ENCODE results near the gene CLDN7.

Gene CLDN7

DNA sequence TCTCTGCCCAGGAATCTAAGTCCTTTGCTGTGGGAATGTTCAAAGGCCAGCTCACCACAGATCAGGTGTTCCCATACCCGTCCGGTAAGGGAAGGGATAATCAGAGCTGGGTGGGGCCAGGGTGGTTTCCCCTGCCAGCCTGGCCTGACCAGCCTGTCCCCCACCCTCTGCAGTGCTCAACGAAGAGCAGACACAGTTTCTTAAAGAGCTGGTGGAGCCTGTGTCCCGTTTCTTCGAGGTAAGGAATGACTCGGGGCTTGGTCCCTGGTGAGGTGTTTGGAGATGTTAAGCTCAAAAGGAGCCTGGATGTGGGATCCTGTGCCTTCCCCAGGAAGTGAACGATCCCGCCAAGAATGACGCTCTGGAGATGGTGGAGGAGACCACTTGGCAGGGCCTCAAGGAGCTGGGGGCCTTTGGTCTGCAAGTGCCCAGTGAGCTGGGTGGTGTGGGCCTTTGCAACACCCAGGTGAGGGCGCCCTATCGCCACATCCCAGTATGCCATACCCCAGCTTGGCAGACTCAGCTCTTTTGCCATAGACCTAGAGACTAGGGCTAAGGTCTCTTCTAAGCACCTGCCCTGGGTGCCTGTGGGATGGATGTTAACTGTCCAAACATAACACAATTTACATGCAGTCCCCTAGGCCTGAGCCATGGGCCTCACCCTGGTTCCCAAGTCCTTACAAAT lies 41.5 kb downstream of the CLDN7 start:
- peak in 1 of 2 donors; percentile 57 for DNase-seq (ENCODE audit: low read depth in 2 of 2)

DNA sequence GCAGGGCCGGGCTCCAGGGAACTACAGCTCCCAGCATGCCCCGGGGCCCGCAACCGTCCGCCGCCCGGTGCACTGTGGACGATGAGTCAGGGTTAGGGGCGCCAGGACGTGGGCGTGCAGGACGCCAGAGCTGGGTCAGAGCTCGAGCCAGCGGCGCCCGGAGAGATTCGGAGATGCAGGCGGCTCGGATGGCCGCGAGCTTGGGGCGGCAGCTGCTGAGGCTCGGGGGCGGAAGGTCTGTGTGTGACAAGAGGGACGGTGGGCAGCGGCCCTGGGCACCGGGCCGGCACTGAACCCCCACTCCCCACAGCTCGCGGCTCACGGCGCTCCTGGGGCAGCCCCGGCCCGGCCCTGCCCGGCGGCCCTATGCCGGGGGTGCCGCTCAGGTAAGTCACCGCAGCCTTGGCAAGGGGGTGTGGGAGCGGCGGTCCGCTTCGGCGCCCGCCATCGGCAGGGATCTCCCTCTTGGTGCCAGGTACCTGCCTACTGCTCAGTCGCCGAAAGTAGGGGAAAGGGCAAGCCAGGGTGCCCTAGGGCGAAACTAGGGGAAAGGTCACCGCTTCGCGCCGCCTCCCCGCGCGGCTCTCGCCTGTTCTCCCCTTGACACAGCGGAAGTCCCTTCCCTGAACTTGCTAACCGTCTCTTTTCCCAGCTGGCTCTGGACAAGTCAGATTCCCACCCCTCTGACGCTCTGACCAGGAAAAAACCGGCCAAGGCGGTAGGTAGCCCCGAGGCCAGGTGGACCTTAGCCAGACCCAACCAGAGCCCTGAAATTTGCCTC lies 42.3 kb downstream of the CLDN7 start, which contains the start of the genes ACADVL and DLG4:
Gene ACADVL, plus strand, starts transcription at position 127 of the 781 bp plus-strand sequence. Its CDS starts 47 bp downstream, at position 174.
Gene DLG4, minus strand, starts transcription at position 25 of the 781 bp plus-strand sequence.
- DNase-seq (ENCODE audit: low read depth in 2 of 2): peak; percentile 75 to 86

DNA sequence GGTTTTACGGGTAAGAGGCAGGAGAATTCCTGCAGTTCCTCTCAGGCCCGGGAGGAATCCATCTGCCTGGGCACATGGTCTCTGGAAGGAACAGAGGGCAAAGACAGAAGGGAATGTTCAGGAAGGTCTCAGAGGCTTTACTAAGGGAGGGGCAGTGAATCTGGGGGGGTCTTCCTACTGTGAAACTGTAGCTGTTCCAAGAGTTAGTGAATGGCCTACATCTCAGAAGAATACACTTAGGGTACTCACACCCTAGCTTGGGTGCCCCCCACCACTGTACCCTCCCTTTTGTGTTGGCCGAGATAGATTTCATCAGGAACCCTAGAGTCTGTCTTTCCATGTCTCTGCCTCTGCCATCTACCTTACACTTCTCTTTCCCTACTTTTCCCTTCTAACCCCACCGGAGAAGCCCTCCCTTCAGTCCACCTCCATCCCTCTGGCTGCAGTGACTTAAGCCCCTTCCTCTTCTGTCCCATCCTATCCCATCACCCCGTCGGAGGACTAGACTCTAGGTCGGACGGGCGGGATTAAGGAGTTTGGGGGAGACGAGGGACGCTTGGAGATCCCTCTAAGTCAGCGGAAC lies 43.0 kb downstream of the CLDN7 start:
- no peak for DNase-seq (ENCODE audit: low read depth in 2 of 2)

DNA sequence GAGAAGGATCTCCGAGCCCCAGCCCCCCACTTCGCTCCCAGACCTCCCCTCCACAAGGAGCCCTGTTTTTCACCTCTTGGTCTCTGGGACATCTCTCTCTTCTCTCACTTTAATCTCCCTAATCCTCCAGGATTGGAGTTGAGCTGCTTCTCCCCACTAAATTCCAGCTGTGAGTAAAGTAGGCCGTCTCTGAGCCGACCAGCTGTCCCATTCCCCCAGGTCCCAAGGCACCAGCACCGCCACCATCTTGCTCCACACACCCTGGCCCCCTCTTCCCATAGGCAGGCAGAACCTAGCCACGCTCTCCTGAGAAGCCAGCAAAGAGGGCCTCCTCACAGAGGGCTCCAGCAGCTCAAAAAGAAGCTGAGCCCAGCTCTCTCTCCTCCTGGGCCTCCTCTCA lies 43.5 kb downstream of the CLDN7 start:
- DNase-seq (ENCODE audit: low read depth in 2 of 2): no peak

DNA sequence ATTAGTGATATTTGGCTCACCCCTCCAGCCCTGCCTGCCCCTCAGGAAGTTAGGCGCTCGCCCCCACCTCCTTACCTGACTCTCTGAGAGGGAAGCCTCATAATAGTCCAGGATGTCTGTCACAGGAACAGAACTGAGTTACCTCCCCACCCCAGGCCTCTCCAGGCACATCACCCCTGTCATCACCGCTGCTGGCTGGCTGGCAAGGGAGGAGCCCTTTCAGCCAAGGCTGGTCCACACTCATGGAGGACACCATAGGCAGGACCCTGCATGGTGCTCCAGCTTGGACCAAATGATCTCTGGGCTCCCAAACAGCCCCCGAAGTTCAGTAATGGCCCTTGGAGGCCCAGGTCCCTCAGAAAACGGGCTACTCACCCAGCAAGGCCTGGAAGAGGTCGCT lies 44.1 kb downstream of the CLDN7 start:
- no peak for DNase-seq (ENCODE audit: low read depth in 2 of 2)

DNA sequence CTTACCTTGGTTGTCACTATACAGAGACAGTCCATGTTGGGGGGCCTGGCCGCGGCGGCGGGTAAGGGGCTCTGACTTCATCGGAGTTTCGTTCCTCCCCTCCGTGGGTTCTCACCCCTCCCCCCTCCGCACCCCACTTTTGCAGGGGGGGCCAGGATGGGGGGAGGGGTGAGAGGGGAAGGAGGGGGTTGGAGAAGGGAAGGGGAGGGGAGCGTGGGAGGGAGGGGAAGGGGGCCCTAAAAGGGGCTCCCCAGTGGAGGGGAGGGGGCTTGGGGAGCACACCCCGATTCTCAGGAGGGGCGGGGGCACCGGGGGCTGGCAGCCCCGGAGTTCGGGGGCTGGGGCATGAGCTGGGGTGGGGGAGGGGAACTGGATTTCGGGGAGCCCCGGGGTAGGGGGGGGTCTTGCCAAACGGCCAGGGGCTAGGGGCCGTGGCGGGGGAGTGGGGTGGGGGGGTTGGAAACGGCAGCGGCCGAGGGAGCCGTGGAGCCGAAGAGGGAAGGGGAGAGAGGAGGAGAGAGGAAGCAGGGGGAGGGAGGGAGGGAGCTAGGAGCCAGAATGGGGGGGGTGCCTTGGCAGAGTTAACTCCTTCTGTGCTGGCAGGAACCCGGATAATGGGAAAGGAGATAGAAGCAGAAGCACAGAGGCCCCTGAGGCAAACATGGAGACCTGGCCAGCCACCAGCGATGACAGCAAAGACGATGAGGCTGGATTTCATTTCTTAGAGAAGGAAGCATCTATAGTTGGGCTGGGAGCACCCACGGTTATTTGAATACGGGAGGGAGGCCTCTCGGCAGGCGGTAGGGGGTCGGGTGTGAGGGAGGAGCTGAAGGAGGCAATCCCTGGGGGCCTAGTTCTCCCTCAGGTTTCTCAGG lies 44.9 kb downstream of the CLDN7 start:
- DNase-seq (ENCODE audit: low read depth in 2 of 2): no peak

DNA sequence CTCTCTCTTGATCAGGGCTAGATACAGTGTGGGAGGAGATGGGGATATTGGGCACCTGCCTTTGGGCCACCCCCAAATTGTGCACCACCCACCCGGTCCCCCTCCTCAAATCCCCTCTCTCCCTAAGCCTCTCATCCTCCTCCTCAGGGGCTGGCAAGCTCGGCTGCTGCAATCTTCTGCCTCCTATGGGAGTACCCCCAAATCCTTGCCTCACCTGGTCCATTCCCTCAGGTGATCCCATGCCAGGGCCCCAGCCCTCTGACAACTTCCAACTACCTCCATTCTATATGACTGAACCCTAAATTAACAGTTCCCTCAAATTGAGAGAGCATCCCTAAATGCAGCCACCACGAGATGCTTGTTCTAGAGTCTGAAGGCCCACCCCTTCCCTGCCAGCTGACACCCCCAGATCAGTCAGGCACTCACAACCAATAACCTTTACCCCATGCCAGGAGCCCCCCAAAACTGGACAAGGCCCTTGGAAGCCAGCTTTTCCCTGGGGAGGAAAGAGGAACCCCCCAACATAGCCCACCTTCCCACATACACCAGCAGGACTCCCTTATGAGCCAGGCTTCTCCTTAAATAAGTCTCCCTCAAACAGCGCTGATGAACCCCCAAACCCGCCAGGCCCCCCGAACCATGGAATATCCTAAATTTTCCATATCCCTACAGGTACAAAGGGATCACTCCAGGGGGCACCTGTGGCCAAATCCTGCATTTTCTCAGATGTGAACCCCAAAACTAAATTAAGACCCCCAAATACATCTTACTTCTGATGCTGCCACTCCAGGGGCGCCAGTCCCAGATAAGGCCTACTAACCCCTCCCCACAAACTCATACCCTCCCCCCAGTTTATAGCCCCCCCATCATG lies 45.8 kb downstream of the CLDN7 start:
- no peak for DNase-seq (ENCODE audit: low read depth in 2 of 2)

DNA sequence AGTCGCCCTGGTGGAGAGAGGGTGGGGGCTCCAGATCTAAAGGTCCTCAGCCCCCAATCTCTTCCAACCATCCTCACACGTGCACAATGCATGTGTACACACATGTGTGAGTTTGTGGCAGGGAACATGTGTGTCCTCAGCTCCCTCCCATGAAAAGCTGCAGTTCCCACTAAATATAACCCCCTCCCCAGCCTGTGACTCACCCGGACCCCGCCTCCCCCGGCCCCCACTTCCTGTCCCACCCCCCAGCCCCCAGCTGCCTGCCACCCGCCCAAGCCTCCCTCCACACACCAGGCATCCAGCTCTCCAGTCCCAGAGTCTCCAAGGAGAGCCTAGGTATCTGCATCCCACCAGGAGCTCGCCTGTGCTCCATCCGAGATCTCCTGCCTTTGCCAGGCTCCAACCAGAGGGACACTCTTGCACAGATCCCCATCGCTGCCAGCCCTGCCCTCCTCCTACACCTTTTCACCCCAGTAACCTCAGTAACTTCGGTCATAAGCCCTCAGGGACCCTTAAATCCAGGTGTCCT lies 46.6 kb downstream of the CLDN7 start:
- DNase-seq (ENCODE audit: low read depth in 2 of 2): no peak

DNA sequence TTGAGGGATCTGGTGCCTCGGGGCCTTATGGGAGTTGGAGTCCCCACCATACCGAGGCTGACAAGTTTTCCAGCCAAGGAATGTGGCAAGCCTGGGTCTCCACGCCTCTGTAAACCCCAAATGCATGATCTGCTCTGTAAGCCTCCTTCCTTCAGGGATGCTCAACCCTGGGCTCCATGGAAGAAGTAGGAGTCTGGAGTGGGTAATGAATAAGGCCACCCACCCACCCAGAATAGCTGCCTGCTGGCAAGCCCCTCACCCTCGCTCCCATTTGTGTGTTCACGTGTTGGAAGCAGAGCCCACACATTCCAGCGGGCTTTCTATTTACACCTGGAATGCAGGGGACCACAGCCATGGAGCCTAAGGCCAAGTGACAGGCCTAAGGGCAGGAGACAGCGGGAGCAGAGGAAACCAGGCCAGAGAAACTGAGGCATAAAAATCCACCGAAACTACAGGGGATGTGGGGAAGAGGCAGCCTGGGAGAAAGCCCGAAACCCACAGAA lies 47.1 kb downstream of the CLDN7 start:
- no peak for DNase-seq (ENCODE audit: low read depth in 2 of 2)

DNA sequence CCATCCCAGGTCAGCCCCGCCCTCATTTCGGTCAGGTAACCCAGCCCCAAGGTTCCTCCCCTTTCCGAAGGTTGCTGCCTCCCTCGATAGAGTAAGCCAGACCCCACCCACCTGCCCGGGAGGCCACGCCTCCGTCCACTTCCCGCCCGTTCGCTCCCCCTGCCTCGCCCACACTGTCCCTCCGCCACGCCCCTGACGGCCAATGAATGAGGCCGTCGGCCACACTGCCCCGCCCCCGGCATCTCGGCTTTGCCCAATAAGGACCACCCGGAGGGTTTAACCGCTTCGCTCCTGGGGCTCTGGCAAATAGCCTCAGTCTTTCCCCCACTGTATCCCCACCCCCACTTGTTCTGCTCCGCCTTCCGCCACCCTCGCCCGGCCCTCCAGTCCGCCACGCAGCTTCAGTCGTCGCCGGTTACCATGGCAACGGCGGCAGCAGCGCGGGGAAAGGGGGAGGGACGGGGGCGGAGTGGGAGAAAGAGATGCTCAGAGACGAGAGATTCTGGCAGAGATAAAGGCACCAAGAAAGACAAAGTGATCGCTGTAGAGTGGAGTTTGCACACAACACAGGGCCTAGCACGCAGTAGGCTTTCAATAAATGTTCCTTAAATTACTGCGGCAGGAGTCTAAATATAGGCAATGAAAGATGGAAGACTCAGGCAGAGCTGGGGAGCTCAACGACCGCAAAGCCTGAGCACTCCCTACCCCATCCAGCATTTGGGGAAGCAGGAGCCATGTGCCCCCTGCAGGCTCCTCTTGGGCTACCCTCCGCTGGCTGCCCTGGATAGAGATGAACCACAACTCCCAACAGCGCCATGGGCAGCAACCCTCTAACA lies 47.8 kb downstream of the CLDN7 start:
- DNase-seq (ENCODE audit: low read depth in 2 of 2): peak; percentile 100

DNA sequence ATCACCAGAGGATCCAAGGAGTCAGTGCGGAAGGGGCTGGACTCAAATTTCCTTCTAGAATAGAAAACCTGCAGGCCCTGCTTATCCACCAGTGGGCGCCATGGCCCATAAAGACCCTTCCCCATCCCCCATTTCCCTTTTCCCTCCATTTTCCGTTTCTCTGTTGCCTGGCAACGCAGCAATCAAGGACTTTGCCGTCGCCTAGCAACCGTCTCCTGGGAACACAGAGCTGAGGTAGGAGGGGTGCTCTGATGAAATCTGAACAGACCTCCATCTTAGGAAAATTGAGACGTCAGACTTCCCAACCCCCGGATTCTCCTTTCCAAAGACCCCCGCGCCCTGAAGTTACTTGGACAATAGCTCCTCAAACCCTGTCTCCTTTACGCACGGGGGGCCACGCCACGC lies 48.4 kb downstream of the CLDN7 start:
- peak in 1 of 2 donors; percentile 59 for DNase-seq (ENCODE audit: low read depth in 2 of 2)

DNA sequence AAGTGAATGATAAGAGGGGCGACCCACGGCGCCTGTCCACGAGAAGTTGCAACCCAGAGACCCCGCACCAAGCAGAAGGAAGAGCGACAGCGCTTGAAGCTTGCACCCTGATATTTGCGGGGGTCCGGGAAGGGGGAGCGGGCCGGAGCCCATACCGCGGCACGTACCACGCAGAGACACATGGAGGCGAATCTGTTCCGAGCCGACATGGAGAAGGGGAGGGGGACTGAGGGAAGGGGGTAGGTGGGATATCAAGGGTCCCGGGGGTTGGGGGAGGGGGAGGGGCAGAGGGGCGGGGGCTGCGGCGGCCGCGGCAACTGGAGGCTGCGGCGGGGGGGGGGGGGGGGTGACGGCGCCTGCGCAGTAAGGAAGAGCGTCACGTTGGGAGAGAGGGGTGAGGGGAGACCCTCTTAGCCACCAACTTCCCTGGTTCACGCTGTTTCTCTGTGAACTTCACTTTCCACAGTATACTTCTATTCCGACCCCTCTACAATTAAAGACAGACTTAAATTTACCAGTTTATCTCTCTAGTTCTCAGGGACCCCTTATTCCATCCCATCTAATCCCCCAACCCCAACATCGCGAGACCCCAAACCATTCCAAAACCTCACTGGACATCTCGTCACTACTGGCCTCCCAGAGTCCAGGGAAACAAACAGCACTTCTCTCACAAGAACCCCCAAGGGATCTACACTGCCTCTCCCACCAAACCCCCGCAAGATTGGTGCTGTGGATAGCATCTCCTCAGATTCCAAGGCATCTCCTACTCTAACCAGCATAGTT lies 50.6 kb downstream of the CLDN7 start:
- DNase-seq (ENCODE audit: low read depth in 2 of 2): no peak

Data from stimulated activated CD4-positive, alpha-beta T cell treated with anti-CD3 and anti-CD28 coated beads, Interleukin-15, amount 100 ng/mL, for 48 hours (primary cell).